ENCODE results near the gene HDHD5.

HDHD5 gene

GRCh38 chr22:17120281-17120680 is 38.8 kb downstream of the HDHD5 start:
- Histone ChIP-seq H3K36me3 (ENCODE audit: insufficient read depth, low read length) (no peaks in the 10 kb centered on the region), H3K4me1 (ENCODE audit: control insufficient read depth, insufficient read depth, low read length, unreplicated experiment) (no peaks in the 10 kb centered on the region), H3K79me2 (ENCODE audit: control insufficient read depth, insufficient read depth, low read length, unreplicated experiment) (no peaks in the 10 kb centered on the region), H3K27ac (ENCODE audit: low read depth, low read length) (no peak overlapping the region), H2AFZ (ENCODE audit: low read length, unreplicated experiment) (no peak overlapping the region), H3K27me3 (ENCODE audit: insufficient read depth, low read length) (peaks cover 24% of the 10 kb centered on the region; the same call in 1 of the 2 replicates), H3K4me3 (ENCODE audit: low read depth, low read length) (no peak overlapping the region)

DNA sequence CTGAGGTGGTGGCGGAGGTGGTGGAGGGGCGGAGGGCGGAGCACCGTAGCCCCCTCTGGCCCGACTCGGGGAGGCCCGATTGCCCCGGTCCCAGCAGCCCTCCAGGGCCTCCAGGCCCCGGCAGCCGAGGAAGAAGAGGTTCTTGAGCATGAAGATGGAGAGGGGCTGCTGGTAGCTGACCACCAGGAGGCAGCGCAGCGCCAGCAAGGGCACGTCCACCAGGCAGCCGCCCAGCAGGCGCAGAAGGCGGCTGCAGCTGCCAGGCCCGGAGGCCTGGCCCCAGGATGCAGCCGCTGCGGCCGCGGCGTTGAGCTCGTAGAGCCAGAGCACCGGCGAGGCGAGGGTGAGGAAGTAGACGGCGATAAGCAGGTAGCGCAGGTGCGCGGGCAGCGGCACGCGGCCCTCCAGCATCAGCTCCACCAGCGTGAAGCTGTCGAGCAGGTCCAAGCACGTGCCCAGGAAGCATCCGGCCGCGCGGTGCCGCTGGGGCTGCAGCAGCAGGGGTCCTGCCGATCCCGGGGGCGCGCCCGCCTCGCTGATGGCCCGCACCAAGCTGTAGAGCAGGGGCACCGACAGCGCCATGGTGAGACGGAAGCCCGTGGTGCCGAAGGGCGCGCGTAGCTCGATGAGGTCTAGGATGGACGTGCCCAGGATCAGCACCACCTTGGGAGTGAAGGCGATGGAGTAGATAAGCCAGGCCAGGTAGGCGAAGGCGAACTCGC is 39.4 kb downstream of the HDHD5 start:
- no peaks in the 10 kb centered on the region for H3K79me2 ChIP-seq (ENCODE audit: control insufficient read depth, insufficient read depth, low read length, unreplicated experiment)
- no peak overlapping the region for H3K4me3 ChIP-seq (ENCODE audit: low read depth, low read length)
- H3K27ac ChIP-seq (ENCODE audit: low read depth, low read length), result no peak overlapping the region
- H2AFZ ChIP-seq (ENCODE audit: low read length, unreplicated experiment), result no peak overlapping the region
- H3K27me3 ChIP-seq (ENCODE audit: insufficient read depth, low read length), result peaks cover 24% of the 10 kb centered on the region; the same call in 1 of the 2 replicates
- H3K4me1 ChIP-seq (ENCODE audit: control insufficient read depth, insufficient read depth, low read length, unreplicated experiment), result no peaks in the 10 kb centered on the region
- no peaks in the 10 kb centered on the region for H3K36me3 ChIP-seq (ENCODE audit: insufficient read depth, low read length)

- no peak overlapping the region for H3K27ac ChIP-seq (ENCODE audit: low read depth, low read length)
- no peaks in the 10 kb centered on the region for H3K36me3 ChIP-seq (ENCODE audit: insufficient read depth, low read length)
- no peak overlapping the region for H3K4me3 ChIP-seq (ENCODE audit: low read depth, low read length)
- no peak overlapping the region for H2AFZ ChIP-seq (ENCODE audit: low read length, unreplicated experiment)
- H3K4me1 ChIP-seq (ENCODE audit: control insufficient read depth, insufficient read depth, low read length, unreplicated experiment), result no peaks in the 10 kb centered on the region
- no peaks in the 10 kb centered on the region for H3K79me2 ChIP-seq (ENCODE audit: control insufficient read depth, insufficient read depth, low read length, unreplicated experiment)
- peaks cover 24% of the 10 kb centered on the region; the same call in 1 of the 2 replicates for H3K27me3 ChIP-seq (ENCODE audit: insufficient read depth, low read length)
Observed at GRCh38 chr22:17118342-17118741, 40.7 kb downstream of the HDHD5 start.

- Histone ChIP-seq H3K27ac (ENCODE audit: low read depth, low read length) (no peak overlapping the region), H3K79me2 (ENCODE audit: control insufficient read depth, insufficient read depth, low read length, unreplicated experiment) (no peaks in the 10 kb centered on the region), H3K4me3 (ENCODE audit: low read depth, low read length) (no peak overlapping the region), H3K4me1 (ENCODE audit: control insufficient read depth, insufficient read depth, low read length, unreplicated experiment) (no peaks in the 10 kb centered on the region), H3K36me3 (ENCODE audit: insufficient read depth, low read length) (no peaks in the 10 kb centered on the region), H2AFZ (ENCODE audit: low read length, unreplicated experiment) (no peak overlapping the region), H3K27me3 (ENCODE audit: insufficient read depth, low read length) (peaks cover 24% of the 10 kb centered on the region; the same call in 1 of the 2 replicates)
Observed at GRCh38 chr22:17117890-17118289, 41.2 kb downstream of the HDHD5 start.

DNA sequence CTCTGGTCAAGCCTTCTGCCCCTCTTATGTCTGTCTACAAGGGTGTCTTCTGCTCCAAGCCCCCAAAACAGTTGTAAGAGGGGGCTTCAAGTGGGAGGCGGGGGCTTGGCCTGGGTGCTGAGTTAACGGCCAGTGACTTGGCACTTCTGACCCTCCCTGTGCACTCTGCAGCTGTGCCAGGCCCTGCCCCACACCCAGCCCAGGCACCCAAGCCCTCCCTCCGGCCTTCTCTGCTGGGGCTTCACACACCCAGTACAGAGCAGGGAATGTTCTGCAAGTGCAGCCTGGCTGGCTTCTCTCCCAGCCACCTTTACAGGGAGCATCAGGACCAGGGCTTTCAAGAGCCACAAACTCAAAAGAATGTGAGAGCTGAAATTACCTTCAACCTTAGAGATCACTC is 41.7 kb downstream of the HDHD5 start:
- H3K4me3 ChIP-seq (ENCODE audit: low read depth, low read length), result no peak overlapping the region
- peaks cover 24% of the 10 kb centered on the region; the same call in 1 of the 2 replicates for H3K27me3 ChIP-seq (ENCODE audit: insufficient read depth, low read length)
- H3K4me1 ChIP-seq (ENCODE audit: control insufficient read depth, insufficient read depth, low read length, unreplicated experiment), result no peaks in the 10 kb centered on the region
- no peaks in the 10 kb centered on the region for H3K79me2 ChIP-seq (ENCODE audit: control insufficient read depth, insufficient read depth, low read length, unreplicated experiment)
- H2AFZ ChIP-seq (ENCODE audit: low read length, unreplicated experiment), result no peak overlapping the region
- no peaks in the 10 kb centered on the region for H3K36me3 ChIP-seq (ENCODE audit: insufficient read depth, low read length)
- no peak overlapping the region for H3K27ac ChIP-seq (ENCODE audit: low read depth, low read length)

DNA sequence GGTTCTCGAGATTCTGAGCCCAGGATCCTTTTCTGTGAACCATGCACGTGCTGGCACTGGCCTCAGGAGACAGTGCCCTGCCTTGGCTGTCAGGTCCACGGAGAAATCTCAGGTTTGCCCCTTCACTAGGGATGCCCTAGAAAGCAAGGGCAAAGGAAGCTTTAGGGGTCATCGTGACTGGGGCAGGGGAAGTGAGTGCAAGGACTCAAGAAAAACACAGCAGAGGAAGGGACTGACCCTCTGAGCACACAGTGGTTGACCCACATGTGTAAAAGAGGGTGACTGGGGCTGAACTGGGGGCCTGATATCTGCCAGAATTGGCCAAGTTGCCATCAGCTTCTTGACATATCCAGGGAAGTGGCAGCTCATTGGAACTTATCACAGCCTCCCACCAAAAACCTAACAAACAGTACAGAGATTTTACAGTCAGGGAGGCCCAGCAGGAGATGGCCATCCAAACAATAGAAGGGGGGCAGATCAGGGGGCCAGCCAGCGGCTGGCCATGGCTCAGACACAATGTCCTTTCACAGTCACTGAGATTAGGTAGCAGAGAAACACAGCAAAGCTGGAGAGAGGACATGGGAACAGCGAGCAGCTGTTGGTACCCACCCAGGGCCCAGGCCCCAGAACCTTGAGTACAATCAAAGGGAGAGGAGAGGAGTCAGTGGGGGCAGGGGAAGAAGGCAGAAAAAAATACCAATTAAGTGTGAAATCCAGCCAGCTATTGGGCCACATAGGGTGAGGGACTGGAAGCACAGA is 42.3 kb downstream of the HDHD5 start:
- no peaks in the 10 kb centered on the region for H3K79me2 ChIP-seq (ENCODE audit: control insufficient read depth, insufficient read depth, low read length, unreplicated experiment)
- H3K36me3 ChIP-seq (ENCODE audit: insufficient read depth, low read length), result no peaks in the 10 kb centered on the region
- no peak overlapping the region for H3K27ac ChIP-seq (ENCODE audit: low read depth, low read length)
- no peak overlapping the region for H2AFZ ChIP-seq (ENCODE audit: low read length, unreplicated experiment)
- H3K27me3 ChIP-seq (ENCODE audit: insufficient read depth, low read length), result peaks cover 18% of the 10 kb centered on the region; the same call in 1 of the 2 replicates
- no peak overlapping the region for H3K4me3 ChIP-seq (ENCODE audit: low read depth, low read length)
- no peaks in the 10 kb centered on the region for H3K4me1 ChIP-seq (ENCODE audit: control insufficient read depth, insufficient read depth, low read length, unreplicated experiment)

DNA sequence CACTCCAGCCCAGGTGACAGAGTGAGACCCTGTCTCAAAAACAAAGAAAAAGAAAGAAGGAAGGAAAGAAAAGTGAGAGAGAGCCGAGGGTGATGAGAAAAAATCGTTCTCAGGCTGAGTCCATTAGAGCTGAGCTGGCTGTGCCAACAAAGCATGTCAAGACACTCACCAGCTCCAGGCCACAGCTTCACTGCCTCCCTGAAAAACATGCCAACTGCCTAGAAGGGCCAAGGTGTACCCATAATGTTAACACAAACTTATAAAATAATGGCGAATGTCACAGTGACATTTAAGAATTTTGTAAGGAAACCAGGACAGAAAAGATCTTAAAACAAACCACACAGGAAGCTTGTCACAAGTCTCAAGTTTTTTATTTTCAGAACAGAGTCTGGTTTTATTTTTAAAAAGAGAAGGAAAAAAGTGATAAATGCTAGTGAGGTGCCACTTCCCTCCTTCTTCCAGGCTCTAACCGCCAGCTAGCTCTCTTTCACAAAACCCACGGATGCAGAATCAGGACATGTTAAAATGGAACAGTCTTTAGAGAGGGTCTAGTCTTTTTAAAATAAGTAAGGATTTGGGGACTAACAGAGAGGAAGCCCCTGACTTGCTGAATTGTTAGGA is 43.0 kb downstream of the HDHD5 start:
- Histone ChIP-seq H3K27me3 (ENCODE audit: insufficient read depth, low read length) (peaks cover 14% of the 10 kb centered on the region; the same call in 1 of the 2 replicates), H2AFZ (ENCODE audit: low read length, unreplicated experiment) (no peak overlapping the region), H3K36me3 (ENCODE audit: insufficient read depth, low read length) (no peaks in the 10 kb centered on the region), H3K4me3 (ENCODE audit: low read depth, low read length) (no peak overlapping the region), H3K4me1 (ENCODE audit: control insufficient read depth, insufficient read depth, low read length, unreplicated experiment) (no peaks in the 10 kb centered on the region), H3K79me2 (ENCODE audit: control insufficient read depth, insufficient read depth, low read length, unreplicated experiment) (no peaks in the 10 kb centered on the region), H3K27ac (ENCODE audit: low read depth, low read length) (no peak overlapping the region)

DNA sequence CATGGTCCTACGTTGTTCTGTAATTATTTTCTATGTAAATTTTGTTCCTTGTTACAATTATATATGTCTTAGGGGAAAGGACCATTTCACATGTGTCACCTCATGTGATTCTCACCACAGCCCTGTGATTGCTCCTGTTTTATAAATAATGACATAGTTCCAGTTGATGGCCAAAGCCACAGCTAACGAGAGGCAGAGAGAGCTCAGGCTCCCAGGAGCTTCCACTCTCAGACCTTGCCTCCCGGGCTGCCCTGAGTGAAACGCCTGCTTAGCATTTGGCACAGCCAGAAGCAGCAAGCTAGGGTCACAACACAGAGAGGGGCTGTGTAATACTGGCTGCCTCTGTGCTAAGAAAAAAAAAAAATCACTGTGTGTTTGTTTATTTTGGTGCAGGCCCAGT is 43.8 kb downstream of the HDHD5 start:
- H3K4me3 ChIP-seq (ENCODE audit: low read depth, low read length), result no peak overlapping the region
- H3K79me2 ChIP-seq (ENCODE audit: control insufficient read depth, insufficient read depth, low read length, unreplicated experiment), result no peaks in the 10 kb centered on the region
- no peak overlapping the region for H2AFZ ChIP-seq (ENCODE audit: low read length, unreplicated experiment)
- no peak overlapping the region for H3K27ac ChIP-seq (ENCODE audit: low read depth, low read length)
- peaks cover 14% of the 10 kb centered on the region; the same call in 1 of the 2 replicates for H3K27me3 ChIP-seq (ENCODE audit: insufficient read depth, low read length)
- H3K36me3 ChIP-seq (ENCODE audit: insufficient read depth, low read length), result no peaks in the 10 kb centered on the region
- no peaks in the 10 kb centered on the region for H3K4me1 ChIP-seq (ENCODE audit: control insufficient read depth, insufficient read depth, low read length, unreplicated experiment)

DNA sequence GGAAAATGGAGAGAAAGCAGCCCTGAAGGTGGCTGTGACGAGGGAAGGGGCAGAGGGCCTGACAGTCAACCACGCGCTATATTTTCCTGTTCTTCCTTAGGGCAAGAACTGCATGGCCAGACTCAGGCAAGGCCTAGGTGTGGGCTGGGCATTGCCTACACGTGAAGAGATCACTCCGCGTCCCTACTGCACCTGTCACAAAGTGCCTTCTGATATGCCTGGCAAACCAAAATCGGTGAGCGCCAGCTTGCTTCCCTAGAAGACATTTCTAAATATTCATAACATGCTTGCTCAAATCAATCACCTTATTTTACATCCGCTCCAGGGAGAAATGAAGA is 44.2 kb downstream of the HDHD5 start:
- Histone ChIP-seq H3K36me3 (ENCODE audit: insufficient read depth, low read length) (no peaks in the 10 kb centered on the region), H3K27me3 (ENCODE audit: insufficient read depth, low read length) (peaks cover 14% of the 10 kb centered on the region; the same call in 1 of the 2 replicates)

GRCh38 chr22:17114173-17114897 is 44.7 kb downstream of the HDHD5 start:
- no peak overlapping the region for H3K27ac ChIP-seq (ENCODE audit: low read depth, low read length)
- H2AFZ ChIP-seq (ENCODE audit: low read length, unreplicated experiment), result no peak overlapping the region
- no peaks in the 10 kb centered on the region for H3K79me2 ChIP-seq (ENCODE audit: control insufficient read depth, insufficient read depth, low read length, unreplicated experiment)
- peaks cover 8% of the 10 kb centered on the region; the same call in 1 of the 2 replicates for H3K27me3 ChIP-seq (ENCODE audit: insufficient read depth, low read length)
- no peak overlapping the region for H3K4me3 ChIP-seq (ENCODE audit: low read depth, low read length)
- H3K4me1 ChIP-seq (ENCODE audit: control insufficient read depth, insufficient read depth, low read length, unreplicated experiment), result no peaks in the 10 kb centered on the region
- no peaks in the 10 kb centered on the region for H3K36me3 ChIP-seq (ENCODE audit: insufficient read depth, low read length)

More for the DNA sequence above, 44.2 kb downstream of the HDHD5 start:
- Histone ChIP-seq H3K4me1 (ENCODE audit: control insufficient read depth, insufficient read depth, low read length, unreplicated experiment) (no peaks in the 10 kb centered on the region), H2AFZ (ENCODE audit: low read length, unreplicated experiment) (no peak overlapping the region), H3K4me3 (ENCODE audit: low read depth, low read length) (no peak overlapping the region), H3K27ac (ENCODE audit: low read depth, low read length) (no peak overlapping the region), H3K79me2 (ENCODE audit: control insufficient read depth, insufficient read depth, low read length, unreplicated experiment) (no peaks in the 10 kb centered on the region)
